AG04449 (cell line): ENCODE results near the gene ATP1A3.
A peak's percentile ranks its signal among the peaks of the same experiment; 100 is the strongest.

Experiments
- CTCF ChIA-PET: fragments of 350-600 bp; formaldehyde crosslinking; extraction: SDS; loops from one replicate; lab custom pipeline; 2021; ENCODE audit warnings: antibody characterized with exemption; lab: Yijun Ruan, JAX
- POLR2A ChIA-PET: fragments of 400-600, 350-600 bp; formaldehyde crosslinking; extraction: SDS; loops from one replicate; lab custom pipeline; 2020; ENCODE audit warnings: antibody characterized with exemption, inconsistent platforms; lab: Yijun Ruan, JAX
- DNase-seq: peaks from one replicate; pipeline ENCODE4 v3.0.0-alpha.2; 2010; ENCODE audit warnings: low read depth, low spot score
- H3K4me3 ChIP-seq: 2 replicates; pipeline ENCODE4 v1.5.1; 2011; ENCODE audit warnings: low read depth, mild to moderate bottlenecking, control low read depth, low read length
- CTCF ChIP-seq: IDR thresholded peaks from one replicate; pipeline ENCODE4 v1.5.1; 2011; ENCODE audit warnings: mild to moderate bottlenecking, moderate library complexity, low read length, control low read depth, inconsistent platforms; ENCODE audit not compliant: insufficient read depth; ENCODE audit errors: missing control alignments

The ATP1A3 gene

GRCh38 chr19:41951686-41952172 is 42.3 kb downstream of the ATP1A3 start:
- CTCF ChIA-PET: interaction anchor here (1.1 to 3.9 kb wide), 11 partner anchors 9 to 87 kb away, joined by 3 to 21 read pairs (median 7); no protein-coding TSS in a partner anchor
- peak; percentile 96 for TF ChIP-seq CTCF
- POLR2A ChIA-PET: interaction anchor here (1.0 to 1.8 kb wide), 2 partner anchors 79 to 91 kb away, joined by 3 to 4 read pairs; partner anchors contain the start of gene RPS19
- H3K4me3 ChIP-seq: peak overlapping the region; percentile 33; the same call in 1 of the 2 replicates
- DNase-seq: no peak

- CTCF ChIA-PET: interaction anchor here (1.2 to 4.8 kb wide), 4 partner anchors 11 to 154 kb away, joined by 3 to 30 read pairs (median 14); partner anchors contain the start of gene RABAC1
Measured at GRCh38 chr19:41947091-41947490, 46.9 kb downstream of the ATP1A3 start.

GRCh38 chr19:41945135-41945766 is 48.8 kb downstream of the ATP1A3 start:
- ChIA-PET POLR2A (no interaction called here), CTCF (interaction anchor here (1.1 to 4.8 kb wide), 4 partner anchors 11 to 72 kb away, joined by 4 to 30 read pairs (median 14); partner anchors contain the start of gene RABAC1)
- TF ChIP-seq CTCF: no peak
- H3K4me3 ChIP-seq: no peak overlapping the region
- DNase-seq: no peak

More at GRCh38 chr19:41947091-41947490, 46.9 kb downstream of the ATP1A3 start:
- no peak for DNase-seq
- no peak overlapping the region for H3K4me3 ChIP-seq
- no peak for TF ChIP-seq CTCF
- POLR2A ChIA-PET: interaction anchor here (0.9 kb wide), 1 partner anchor 87 kb away, joined by 3 read pairs; the partner anchor contains the start of gene RPS19

- POLR2A ChIA-PET: no interaction called here
- TF ChIP-seq CTCF: no peak
- no peak overlapping the region for H3K4me3 ChIP-seq
- CTCF ChIA-PET: interaction anchor here (1.1 to 4.8 kb wide), 3 partner anchors 10 to 71 kb away, joined by 4 to 30 read pairs (median 21); partner anchors contain the start of gene RABAC1
- DNase-seq: no peak
Measured at GRCh38 chr19:41944336-41944735, 49.7 kb downstream of the ATP1A3 start.

GRCh38 chr19:41941410-41942202 is 52.4 kb downstream of the ATP1A3 start:
- TF ChIP-seq CTCF: no peak
- H3K4me3 ChIP-seq: no peak overlapping the region
- ChIA-PET CTCF (interaction anchor here (2.9 to 3.1 kb wide), 2 partner anchors 10 to 15 kb away, joined by 13 to 21 read pairs; no protein-coding TSS in a partner anchor), POLR2A (no interaction called here)
- no peak for DNase-seq
